ENCODE measurements around the gene DIS3L2.

DNA sequence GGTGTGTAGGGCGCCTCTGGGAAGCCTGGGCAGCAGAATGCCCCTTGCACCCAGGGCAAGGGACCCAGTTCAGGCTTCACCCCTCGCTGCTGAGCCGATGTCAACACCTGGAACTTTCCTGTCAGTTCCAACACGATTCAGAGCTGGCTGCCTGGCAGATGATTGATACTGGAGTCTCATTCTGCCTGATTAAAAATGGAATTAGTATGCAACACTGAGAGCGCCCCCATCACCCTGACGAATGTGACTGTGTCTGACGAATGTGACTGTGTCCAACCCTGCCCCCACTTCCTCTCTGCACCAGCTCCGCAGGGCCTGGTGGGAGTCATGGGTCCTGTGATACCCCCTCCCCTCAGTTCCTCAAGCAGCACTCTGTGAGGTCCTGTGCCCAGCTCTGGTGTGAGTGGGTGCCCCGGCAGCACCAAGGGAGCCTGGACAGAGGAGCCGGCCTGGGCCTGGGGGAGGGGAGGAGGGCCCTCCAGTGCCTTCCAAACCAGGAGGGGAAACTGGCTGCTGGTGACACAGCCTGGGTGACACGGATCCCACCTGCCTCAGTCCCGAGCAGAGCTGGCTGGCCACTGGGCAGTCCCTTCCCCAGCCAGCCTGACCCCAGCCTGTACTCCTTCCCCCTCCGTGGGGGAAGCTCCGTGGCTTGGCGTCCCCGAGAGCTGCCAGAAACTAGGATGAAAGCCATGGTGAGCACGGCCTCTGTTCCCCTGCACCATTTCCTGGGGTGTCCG is 375.6 kb downstream of the DIS3L2 start:
- no peak for TF ChIP-seq POLR2A (IDR thresholded peaks at IDR 0.05)
- TF ChIP-seq CTCF (IDR thresholded peaks at IDR 0.05 in 8 of 11, conservative IDR thresholded peaks at IDR 0.05 in 3 of 11) = no peak
- TF ChIP-seq POLR2AphosphoS5 (IDR thresholded peaks at IDR 0.05) = no peak
